ENCODE results near the gene INPP5K.

DNA sequence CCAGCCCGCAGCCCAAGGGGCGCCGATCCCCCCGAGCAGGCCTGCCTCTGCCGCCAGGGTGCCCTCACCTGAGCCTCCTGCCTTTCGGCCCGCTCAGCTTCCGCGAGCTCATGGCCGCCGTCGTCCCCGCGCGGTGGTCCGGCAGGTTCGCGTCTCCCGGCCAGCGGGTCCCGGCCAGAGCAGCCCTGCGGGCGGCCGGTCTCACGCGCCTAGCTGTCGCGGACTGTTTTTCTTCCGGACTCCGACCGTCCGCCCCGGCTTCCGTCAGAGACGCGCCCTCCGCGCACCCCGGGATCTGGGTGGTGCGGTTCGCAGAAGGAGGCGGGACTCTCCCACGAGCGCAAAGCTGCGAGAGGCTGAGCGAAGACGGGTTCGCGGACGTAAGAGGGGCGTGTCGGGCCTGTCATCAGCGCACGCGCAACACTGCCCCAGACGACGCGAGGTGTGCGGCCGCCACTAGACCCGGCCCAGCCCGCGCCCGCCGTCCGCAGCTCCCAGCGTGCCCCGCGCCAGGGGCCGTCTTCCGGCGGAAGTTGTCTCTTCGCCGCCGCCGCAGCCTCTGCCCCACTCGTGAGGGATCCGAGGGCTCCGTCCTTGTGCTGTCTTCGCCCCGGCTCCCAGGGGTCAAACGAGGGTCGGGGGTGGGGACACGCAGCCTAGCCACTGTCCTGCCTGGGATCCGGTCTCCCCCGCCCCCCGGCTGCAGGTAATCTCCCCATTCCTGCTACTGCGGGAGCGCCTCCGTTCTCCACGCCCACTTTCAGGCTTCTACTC lies at the start of gene INPP5K:
- TF ChIP-seq, protein P1, sequence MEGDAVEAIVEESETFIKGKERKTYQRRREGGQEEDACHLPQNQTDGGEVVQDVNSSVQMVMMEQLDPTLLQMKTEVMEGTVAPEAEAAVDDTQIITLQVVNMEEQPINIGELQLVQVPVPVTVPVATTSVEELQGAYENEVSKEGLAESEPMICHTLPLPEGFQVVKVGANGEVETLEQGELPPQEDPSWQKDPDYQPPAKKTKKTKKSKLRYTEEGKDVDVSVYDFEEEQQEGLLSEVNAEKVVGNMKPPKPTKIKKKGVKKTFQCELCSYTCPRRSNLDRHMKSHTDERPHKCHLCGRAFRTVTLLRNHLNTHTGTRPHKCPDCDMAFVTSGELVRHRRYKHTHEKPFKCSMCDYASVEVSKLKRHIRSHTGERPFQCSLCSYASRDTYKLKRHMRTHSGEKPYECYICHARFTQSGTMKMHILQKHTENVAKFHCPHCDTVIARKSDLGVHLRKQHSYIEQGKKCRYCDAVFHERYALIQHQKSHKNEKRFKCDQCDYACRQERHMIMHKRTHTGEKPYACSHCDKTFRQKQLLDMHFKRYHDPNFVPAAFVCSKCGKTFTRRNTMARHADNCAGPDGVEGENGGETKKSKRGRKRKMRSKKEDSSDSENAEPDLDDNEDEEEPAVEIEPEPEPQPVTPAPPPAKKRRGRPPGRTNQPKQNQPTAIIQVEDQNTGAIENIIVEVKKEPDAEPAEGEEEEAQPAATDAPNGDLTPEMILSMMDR (IDR thresholded peaks at IDR 0.05) = no peak
- no peak for TF ChIP-seq EZH2 (IDR thresholded peaks at IDR 0.05; ENCODE audit: borderline replicate concordance, insufficient read depth, low read depth, low read length, poor library complexity, severe bottlenecking)

All from B cell (primary cell).